Uterus (tissue), 4 donors: Measurements from ENCODE around the gene BSCL2. TPM values are rescaled to one million over a fixed set of nuclear protein-coding genes. Genes with fewer than 3 reads are reported as not detected.
A peak's percentile ranks its signal among the peaks of the same experiment; 100 is the strongest.

Source experiments
- DNase-seq, 2 donors: peaks; one replicate each; pipeline ENCODE4 v3.0.0-alpha.2; 2019 to 2020
- H3K27ac ChIP-seq, 2 donors: fragments of 200-600 bp; sonication (generic); 1 replicate in 1 of 2; 2 replicates in 1 of 2; pipeline ENCODE4 v1.5.1; 2016 to 2018
- H3K27me3 ChIP-seq, 2 donors: fragments of 200-600 bp; sonication (generic); one replicate each; pipeline ENCODE4 v1.5.1; 2018 to 2019; ENCODE audit warnings: control low read depth in 1 of 2
- H3K36me3 ChIP-seq, 2 donors: fragments of 200-600 bp; sonication (generic); one replicate each; pipeline ENCODE4 v1.5.1; 2019; ENCODE audit warnings: control low read depth in 1 of 2
- H3K4me1 ChIP-seq, 2 donors: fragments of 200-600 bp; sonication (generic); one replicate each; pipeline ENCODE4 v1.5.1; 2018 to 2019; ENCODE audit warnings: control low read depth in 1 of 2
- H3K4me3 ChIP-seq, 2 donors: fragments of 200-600 bp; sonication (generic); 1 replicate in 1 of 2; 2 replicates in 1 of 2; pipeline ENCODE4 v1.5.1; 2018 to 2019; ENCODE audit warnings: mild to moderate bottlenecking in 1 of 2
- H3K9me3 ChIP-seq, 2 donors: fragments of 200-600 bp; sonication (generic); one replicate each; pipeline ENCODE4 v1.5.1; 2019; ENCODE audit warnings: control low read depth in 1 of 2
- POLR2A ChIP-seq, 2 donors: fragments of 450-650 bp; IDR thresholded peaks; one replicate each; pipeline ENCODE4 v1.6.1; 2016; ENCODE audit warnings: antibody characterized with exemption in 2 of 2, mild to moderate bottlenecking in 1 of 2, moderate library complexity in 1 of 2
- intact Hi-C: fragments of 100-400 bp; cut with DNase I; formaldehyde crosslinking; loops from one replicate; pipeline ENCODE4 v1.15.1; 2023; ENCODE audit warnings: low total_unique reads
- total RNA-seq, 4 donors: library from RNA; depleted of rRNA in 3 of 4; stranded (reverse); fragments of >200 nt in 3 of 4; gene quantifications; one replicate each; pipeline versions ENCODE4 v1.1.0 to v1.2.4, GENCODE V29; 2014 to 2023
- TF ChIP-seq, protein P1 (sequence below), 4 experiments: fragments of 200-600 bp in 2 of 4; fragments of 450-650 bp in 2 of 4; sonication (generic) in 2 of 4; IDR thresholded peaks; one replicate each; pipeline ENCODE4 v1.5.1; 2016 to 2019; ENCODE audit warnings: antibody characterized with exemption in 4 of 4, mild to moderate bottlenecking in 2 of 4, moderate library complexity in 1 of 4
- donor health status: DM: yes; HTN: yes; CAD: no.

BSCL2 gene
- total RNA-seq, 4 donors from 2014 or later, result 24.1 to 46.7 (median 34.4) TPM

DNA sequence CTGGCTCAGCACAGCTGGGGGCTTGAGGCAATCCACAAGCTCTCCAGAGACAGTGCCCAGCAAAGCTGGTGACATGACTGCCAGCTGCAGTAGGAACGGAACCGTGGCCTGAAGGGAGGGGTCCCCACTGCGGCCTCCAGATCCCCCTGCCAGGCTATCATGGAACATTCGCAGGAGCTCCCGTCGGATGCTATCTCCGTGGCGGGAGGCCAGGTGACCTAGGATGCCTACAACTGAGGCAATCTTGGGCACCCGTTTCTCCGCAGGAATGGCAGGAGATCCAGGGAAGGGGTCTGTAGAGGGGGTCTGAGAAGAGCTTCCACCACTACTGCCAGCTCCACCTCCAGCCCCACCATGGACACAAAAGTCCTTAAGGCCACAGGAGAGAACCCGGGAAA lies 58.3 kb downstream of the BSCL2 start:
- no peak for TF ChIP-seq POLR2A (IDR thresholded peaks at IDR 0.05)
- TF ChIP-seq, protein P1, sequence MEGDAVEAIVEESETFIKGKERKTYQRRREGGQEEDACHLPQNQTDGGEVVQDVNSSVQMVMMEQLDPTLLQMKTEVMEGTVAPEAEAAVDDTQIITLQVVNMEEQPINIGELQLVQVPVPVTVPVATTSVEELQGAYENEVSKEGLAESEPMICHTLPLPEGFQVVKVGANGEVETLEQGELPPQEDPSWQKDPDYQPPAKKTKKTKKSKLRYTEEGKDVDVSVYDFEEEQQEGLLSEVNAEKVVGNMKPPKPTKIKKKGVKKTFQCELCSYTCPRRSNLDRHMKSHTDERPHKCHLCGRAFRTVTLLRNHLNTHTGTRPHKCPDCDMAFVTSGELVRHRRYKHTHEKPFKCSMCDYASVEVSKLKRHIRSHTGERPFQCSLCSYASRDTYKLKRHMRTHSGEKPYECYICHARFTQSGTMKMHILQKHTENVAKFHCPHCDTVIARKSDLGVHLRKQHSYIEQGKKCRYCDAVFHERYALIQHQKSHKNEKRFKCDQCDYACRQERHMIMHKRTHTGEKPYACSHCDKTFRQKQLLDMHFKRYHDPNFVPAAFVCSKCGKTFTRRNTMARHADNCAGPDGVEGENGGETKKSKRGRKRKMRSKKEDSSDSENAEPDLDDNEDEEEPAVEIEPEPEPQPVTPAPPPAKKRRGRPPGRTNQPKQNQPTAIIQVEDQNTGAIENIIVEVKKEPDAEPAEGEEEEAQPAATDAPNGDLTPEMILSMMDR (IDR thresholded peaks at IDR 0.05), result no peak
- Histone ChIP-seq H3K4me1 (peaks cover 5 to 14% of the 10 kb centered on the region in 2 donors), H3K27ac (no peak overlapping the region), H3K27me3 (no peaks in the 10 kb centered on the region), H3K4me3 (no peak overlapping the region), H3K9me3 (no peaks in the 10 kb centered on the region), H3K36me3 (no peaks in the 10 kb centered on the region)
- intact Hi-C loops, result no loop called here
- no peak for DNase-seq

- Histone ChIP-seq H3K27ac (no peak overlapping the region), H3K27me3 (no peaks in the 10 kb centered on the region), H3K36me3 (no peaks in the 10 kb centered on the region), H3K9me3 (no peaks in the 10 kb centered on the region), H3K4me1 (peaks cover 5 to 14% of the 10 kb centered on the region in 2 donors), H3K4me3 (no peak overlapping the region)
- TF ChIP-seq, protein P1 (IDR thresholded peaks at IDR 0.05), result no peak
- no peak for TF ChIP-seq POLR2A (IDR thresholded peaks at IDR 0.05)
- DNase-seq, result no peak
- intact Hi-C loops, result no loop called here
These were observed 58.8 kb downstream of the BSCL2 start for GRCh38 chr11:62648185-62648966.

- no peaks in the 10 kb centered on the region for H3K36me3 ChIP-seq
- DNase-seq, result no peak
- no peak overlapping the region for H3K4me3 ChIP-seq
- H3K4me1 ChIP-seq, result peaks cover 5 to 14% of the 10 kb centered on the region in 2 donors
- H3K27me3 ChIP-seq, result no peaks in the 10 kb centered on the region
- no peaks in the 10 kb centered on the region for H3K9me3 ChIP-seq
- H3K27ac ChIP-seq, result no peak overlapping the region
- intact Hi-C loops, result no loop called here
- TF ChIP-seq, protein P1 (IDR thresholded peaks at IDR 0.05), result no peak
- no peak for TF ChIP-seq POLR2A (IDR thresholded peaks at IDR 0.05)
These were observed 59.6 kb downstream of the BSCL2 start for GRCh38 chr11:62647609-62648005.

DNA sequence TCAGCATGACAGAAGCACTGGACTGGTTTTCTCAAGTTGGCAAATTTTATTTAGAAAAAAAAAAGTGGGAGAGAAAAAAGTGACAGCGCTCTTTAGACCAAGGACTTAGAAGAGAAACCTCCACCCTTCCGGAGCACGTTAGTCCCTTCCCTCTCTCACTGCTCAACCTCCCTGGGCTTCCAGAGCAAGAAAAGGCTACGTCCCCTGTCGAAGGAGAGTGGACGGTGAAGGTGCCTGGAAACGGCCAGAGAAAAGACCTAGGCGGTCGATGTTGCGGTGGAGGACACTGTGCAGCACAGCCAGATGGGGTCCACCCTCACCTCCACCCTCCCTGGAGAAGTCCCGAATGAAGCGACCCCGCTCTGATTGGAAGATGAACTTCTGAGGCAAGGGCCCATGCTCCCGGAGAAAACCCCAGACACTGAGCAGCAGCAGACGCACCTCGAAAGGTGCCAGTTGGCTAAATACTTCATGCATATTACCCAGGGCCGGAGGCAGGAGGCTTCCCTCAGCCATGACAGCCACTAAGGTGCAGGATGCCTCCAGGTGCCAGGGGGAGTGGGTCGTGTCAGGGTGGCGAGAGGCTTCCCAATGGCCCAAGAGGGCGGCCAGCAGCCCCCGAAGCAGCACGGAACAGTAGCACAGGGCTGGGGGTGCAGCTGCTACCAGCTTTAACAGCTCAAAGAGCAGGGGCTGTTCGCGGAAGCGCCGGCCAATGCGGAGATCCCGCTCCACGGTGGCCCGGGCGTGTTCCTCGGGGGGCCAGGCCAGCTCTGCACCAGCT lies 60.2 kb downstream of the BSCL2 start:
- H3K9me3 ChIP-seq, result no peaks in the 10 kb centered on the region
- no peak overlapping the region for H3K27ac ChIP-seq
- no peak for TF ChIP-seq POLR2A (IDR thresholded peaks at IDR 0.05)
- TF ChIP-seq, protein P1 (IDR thresholded peaks at IDR 0.05), result no peak
- H3K4me1 ChIP-seq, result peaks cover 5 to 14% of the 10 kb centered on the region in 2 donors
- no peaks in the 10 kb centered on the region for H3K36me3 ChIP-seq
- DNase-seq, result no peak
- intact Hi-C loops, result no loop called here
- H3K4me3 ChIP-seq, result peak overlapping the region in 1 of 2 donors; percentile 91
- H3K27me3 ChIP-seq, result no peaks in the 10 kb centered on the region
